ENCODE measurements around the gene ETS2.

GRCh38 chr21:38769191-38769780 is 36.4 kb upstream of the ETS2 start:
- TF ChIP-seq CTCF (IDR thresholded peaks at IDR 0.05), result no peak
- no peak for TF ChIP-seq EP300 (IDR thresholded peaks at IDR 0.05)
- TF ChIP-seq POLR2A (IDR thresholded peaks at IDR 0.05), result no peak
